ENCODE results near the gene FLAD1.

Gene FLAD1

GRCh38 chr1:155005076-155006011 lies 22.2 kb downstream of the FLAD1 start:
- peak; percentile 68 for DNase-seq

GRCh38 chr1:155006601-155007101 lies 23.5 kb downstream of the FLAD1 start:
- DNase-seq: peak; percentile 50

GRCh38 chr1:155007251-155007828 lies 24.2 kb downstream of the FLAD1 start:
- DNase-seq: no peak

GRCh38 chr1:155008015-155008941 lies 25.1 kb downstream of the FLAD1 start:
- DNase-seq: peak; percentile 75

GRCh38 chr1:155009221-155009711 lies 26.1 kb downstream of the FLAD1 start:
- peak; percentile 47 for DNase-seq

GRCh38 chr1:155009742-155010141 lies 26.6 kb downstream of the FLAD1 start:
- no peak for DNase-seq

GRCh38 chr1:155010211-155010918 lies 27.2 kb downstream of the FLAD1 start:
- peak; percentile 69 for DNase-seq

- DNase-seq: no peak
Observed at GRCh38 chr1:155011004-155011416, 27.9 kb downstream of the FLAD1 start.

- no peak for DNase-seq
Observed at GRCh38 chr1:155011437-155012025, 28.4 kb downstream of the FLAD1 start.

- peak; percentile 57 for DNase-seq
Observed at GRCh38 chr1:155012026-155012546, 28.9 kb downstream of the FLAD1 start.

GRCh38 chr1:155012776-155013602 lies 29.8 kb downstream of the FLAD1 start:
- no peak for DNase-seq

GRCh38 chr1:155013632-155014031 lies 30.5 kb downstream of the FLAD1 start:
- peak; percentile 86 for DNase-seq

- no peak for DNase-seq
Observed at GRCh38 chr1:155014709-155015508, 31.8 kb downstream of the FLAD1 start.

GRCh38 chr1:155015527-155016230 lies 32.5 kb downstream of the FLAD1 start:
- DNase-seq: no peak

GRCh38 chr1:155016231-155016831 lies 33.2 kb downstream of the FLAD1 start:
- peak; percentile 48 for DNase-seq

- peak; percentile 94 for DNase-seq
Observed at GRCh38 chr1:155017041-155017945, 34.1 kb downstream of the FLAD1 start.

GRCh38 chr1:155017946-155018316 lies 34.8 kb downstream of the FLAD1 start:
- no peak for DNase-seq

Data from CD4-positive, alpha-beta T cell treated with Interleukin-6 for 4 hours (primary cell).